ENCODE results near the gene ROPN1L.
A peak's percentile ranks its signal among the peaks of the same experiment; 100 is the strongest.

ROPN1L gene

GRCh38 chr5:10479154-10479721 lies 37.6 kb downstream of the ROPN1L start:
- Histone ChIP-seq H2AFZ (ENCODE audit: low read length, unreplicated experiment) (no peak overlapping the region), H3K27ac (ENCODE audit: low read depth, low read length) (peak overlapping the region; percentile 3), H3K27me3 (ENCODE audit: insufficient read depth, low read length) (no peaks in the 10 kb centered on the region), H3K36me3 (ENCODE audit: insufficient read depth, low read length) (no peaks in the 10 kb centered on the region), H3K4me1 (ENCODE audit: control insufficient read depth, insufficient read depth, low read length, unreplicated experiment) (peaks cover 24% of the 10 kb centered on the region), H3K4me3 (ENCODE audit: low read depth, low read length) (no peak overlapping the region), H3K79me2 (ENCODE audit: control insufficient read depth, insufficient read depth, low read length, unreplicated experiment) (no peaks in the 10 kb centered on the region)

- no peak overlapping the region for H3K27ac ChIP-seq (ENCODE audit: low read depth, low read length)
- H3K4me1 ChIP-seq (ENCODE audit: control insufficient read depth, insufficient read depth, low read length, unreplicated experiment): peaks cover 24% of the 10 kb centered on the region
- no peak overlapping the region for H2AFZ ChIP-seq (ENCODE audit: low read length, unreplicated experiment)
- H3K36me3 ChIP-seq (ENCODE audit: insufficient read depth, low read length): no peaks in the 10 kb centered on the region
- no peaks in the 10 kb centered on the region for H3K79me2 ChIP-seq (ENCODE audit: control insufficient read depth, insufficient read depth, low read length, unreplicated experiment)
- H3K4me3 ChIP-seq (ENCODE audit: low read depth, low read length): no peak overlapping the region
- no peaks in the 10 kb centered on the region for H3K27me3 ChIP-seq (ENCODE audit: insufficient read depth, low read length)
These were observed 38.7 kb downstream of the ROPN1L start for GRCh38 chr5:10480237-10480985.

GRCh38 chr5:10481241-10481935 lies 39.7 kb downstream of the ROPN1L start:
- Histone ChIP-seq H3K27ac (ENCODE audit: low read depth, low read length) (no peak overlapping the region), H3K27me3 (ENCODE audit: insufficient read depth, low read length) (no peaks in the 10 kb centered on the region), H3K4me3 (ENCODE audit: low read depth, low read length) (no peak overlapping the region), H3K36me3 (ENCODE audit: insufficient read depth, low read length) (no peaks in the 10 kb centered on the region), H2AFZ (ENCODE audit: low read length, unreplicated experiment) (no peak overlapping the region), H3K79me2 (ENCODE audit: control insufficient read depth, insufficient read depth, low read length, unreplicated experiment) (no peaks in the 10 kb centered on the region), H3K4me1 (ENCODE audit: control insufficient read depth, insufficient read depth, low read length, unreplicated experiment) (peaks cover 32% of the 10 kb centered on the region)

GRCh38 chr5:10482791-10483530 lies 41.3 kb downstream of the ROPN1L start:
- H3K79me2 ChIP-seq (ENCODE audit: control insufficient read depth, insufficient read depth, low read length, unreplicated experiment): no peaks in the 10 kb centered on the region
- no peaks in the 10 kb centered on the region for H3K27me3 ChIP-seq (ENCODE audit: insufficient read depth, low read length)
- no peaks in the 10 kb centered on the region for H3K36me3 ChIP-seq (ENCODE audit: insufficient read depth, low read length)
- no peak overlapping the region for H2AFZ ChIP-seq (ENCODE audit: low read length, unreplicated experiment)
- no peak overlapping the region for H3K4me3 ChIP-seq (ENCODE audit: low read depth, low read length)
- H3K27ac ChIP-seq (ENCODE audit: low read depth, low read length): no peak overlapping the region
- H3K4me1 ChIP-seq (ENCODE audit: control insufficient read depth, insufficient read depth, low read length, unreplicated experiment): peaks cover 32% of the 10 kb centered on the region

- Histone ChIP-seq H3K36me3 (ENCODE audit: insufficient read depth, low read length) (no peaks in the 10 kb centered on the region), H3K27me3 (ENCODE audit: insufficient read depth, low read length) (no peaks in the 10 kb centered on the region), H2AFZ (ENCODE audit: low read length, unreplicated experiment) (peak overlapping the region; percentile 55), H3K4me1 (ENCODE audit: control insufficient read depth, insufficient read depth, low read length, unreplicated experiment) (peaks cover 22% of the 10 kb centered on the region), H3K4me3 (ENCODE audit: low read depth, low read length) (no peak overlapping the region), H3K79me2 (ENCODE audit: control insufficient read depth, insufficient read depth, low read length, unreplicated experiment) (no peaks in the 10 kb centered on the region), H3K27ac (ENCODE audit: low read depth, low read length) (peak overlapping the region; percentile 59)
These were observed 43.1 kb downstream of the ROPN1L start for GRCh38 chr5:10484774-10485141.

GRCh38 chr5:10485142-10485795 lies 43.6 kb downstream of the ROPN1L start:
- Histone ChIP-seq H3K4me1 (ENCODE audit: control insufficient read depth, insufficient read depth, low read length, unreplicated experiment) (peaks cover 27% of the 10 kb centered on the region), H3K79me2 (ENCODE audit: control insufficient read depth, insufficient read depth, low read length, unreplicated experiment) (no peaks in the 10 kb centered on the region), H3K27me3 (ENCODE audit: insufficient read depth, low read length) (no peaks in the 10 kb centered on the region), H3K36me3 (ENCODE audit: insufficient read depth, low read length) (no peaks in the 10 kb centered on the region), H3K4me3 (ENCODE audit: low read depth, low read length) (0 out of 2 replicates have a peak overlapping the region, but pooled peaks have one; percentile 17), H2AFZ (ENCODE audit: low read length, unreplicated experiment) (peak overlapping the region; percentile 55), H3K27ac (ENCODE audit: low read depth, low read length) (peak overlapping the region; percentile 59)

- H3K36me3 ChIP-seq (ENCODE audit: insufficient read depth, low read length): no peaks in the 10 kb centered on the region
- H3K4me3 ChIP-seq (ENCODE audit: low read depth, low read length): no peak overlapping the region
- no peaks in the 10 kb centered on the region for H3K27me3 ChIP-seq (ENCODE audit: insufficient read depth, low read length)
- no peak overlapping the region for H2AFZ ChIP-seq (ENCODE audit: low read length, unreplicated experiment)
- H3K79me2 ChIP-seq (ENCODE audit: control insufficient read depth, insufficient read depth, low read length, unreplicated experiment): no peaks in the 10 kb centered on the region
- peaks cover 29% of the 10 kb centered on the region for H3K4me1 ChIP-seq (ENCODE audit: control insufficient read depth, insufficient read depth, low read length, unreplicated experiment)
- H3K27ac ChIP-seq (ENCODE audit: low read depth, low read length): no peak overlapping the region
These were observed 44.2 kb downstream of the ROPN1L start for GRCh38 chr5:10485897-10486296.

- no peaks in the 10 kb centered on the region for H3K36me3 ChIP-seq (ENCODE audit: insufficient read depth, low read length)
- no peak overlapping the region for H3K4me3 ChIP-seq (ENCODE audit: low read depth, low read length)
- no peak overlapping the region for H2AFZ ChIP-seq (ENCODE audit: low read length, unreplicated experiment)
- H3K27me3 ChIP-seq (ENCODE audit: insufficient read depth, low read length): no peaks in the 10 kb centered on the region
- H3K79me2 ChIP-seq (ENCODE audit: control insufficient read depth, insufficient read depth, low read length, unreplicated experiment): no peaks in the 10 kb centered on the region
- no peak overlapping the region for H3K27ac ChIP-seq (ENCODE audit: low read depth, low read length)
- H3K4me1 ChIP-seq (ENCODE audit: control insufficient read depth, insufficient read depth, low read length, unreplicated experiment): peaks cover 29% of the 10 kb centered on the region
These were observed 45.0 kb downstream of the ROPN1L start for GRCh38 chr5:10486511-10487344.

GRCh38 chr5:10488144-10488543 lies 46.5 kb downstream of the ROPN1L start:
- no peak overlapping the region for H3K27ac ChIP-seq (ENCODE audit: low read depth, low read length)

More at GRCh38 chr5:10488144-10488543, 46.5 kb downstream of the ROPN1L start:
- H3K36me3 ChIP-seq (ENCODE audit: insufficient read depth, low read length): no peaks in the 10 kb centered on the region
- no peaks in the 10 kb centered on the region for H3K79me2 ChIP-seq (ENCODE audit: control insufficient read depth, insufficient read depth, low read length, unreplicated experiment)
- peaks cover 29% of the 10 kb centered on the region for H3K4me1 ChIP-seq (ENCODE audit: control insufficient read depth, insufficient read depth, low read length, unreplicated experiment)
- no peak overlapping the region for H3K4me3 ChIP-seq (ENCODE audit: low read depth, low read length)
- no peaks in the 10 kb centered on the region for H3K27me3 ChIP-seq (ENCODE audit: insufficient read depth, low read length)
- no peak overlapping the region for H2AFZ ChIP-seq (ENCODE audit: low read length, unreplicated experiment)
